Keratinocyte (primary cell): ENCODE results near the gene TMC2. TPM values are rescaled to one million over a fixed set of nuclear protein-coding genes. Genes with fewer than 3 reads are reported as not detected.

Experiments
- DNase-seq: peaks from one replicate; pipeline ENCODE4 v3.0.0-alpha.2; 2011; ENCODE audit warnings: low read depth, missing footprints, low spot score
- FAIRE-seq: peaks from 2 replicates; lab custom pipeline; 2011; peaks lifted over from hg19 to GRCh38; lab: Jason Lieb, UNC
- H2AFZ ChIP-seq: 2 replicates; pipeline ENCODE4 v1.6.0; 2012; ENCODE audit warnings: low read length, control low read depth, inconsistent platforms; ENCODE audit not compliant: control insufficient read depth
- H3K27ac ChIP-seq: 2 replicates; pipeline ENCODE4 v1.5.1; 2011; ENCODE audit warnings: low read length; ENCODE audit not compliant: control insufficient read depth, insufficient read depth
- H3K27me3 ChIP-seq: 3 replicates; pipeline ENCODE4 v1.6.0; 2011; ENCODE audit warnings: low read length; ENCODE audit not compliant: control insufficient read depth, insufficient read depth; ENCODE audit errors: extremely low read depth
- H3K36me3 ChIP-seq, 2 experiments: 2 replicates in 1 of 2; 3 replicates in 1 of 2; pipeline ENCODE4 v1.5.1; 2011; ENCODE audit warnings: low read length in 2 of 2, mild to moderate bottlenecking in 1 of 2; ENCODE audit not compliant: control insufficient read depth in 2 of 2, insufficient read depth in 2 of 2; ENCODE audit errors: extremely low read depth in 1 of 2
- H3K4me1 ChIP-seq: 3 replicates; pipeline ENCODE4 v1.5.1; 2011; ENCODE audit warnings: low read length; ENCODE audit not compliant: control insufficient read depth, insufficient read depth; ENCODE audit errors: extremely low read depth
- H3K4me2 ChIP-seq: 3 replicates; pipeline ENCODE4 v1.6.0; 2011; ENCODE audit warnings: low read depth, low read length; ENCODE audit not compliant: control insufficient read depth, insufficient read depth; ENCODE audit errors: extremely low read depth
- H3K4me3 ChIP-seq, 3 experiments: fragments of 200-600 bp in 1 of 3; sonication (generic) in 1 of 3; 2 replicates in 2 of 3; 3 replicates in 1 of 3; pipeline ENCODE4 v1.5.1; 2011 to 2016; ENCODE audit warnings: low read length in 3 of 3, mild to moderate bottlenecking in 3 of 3, control low read depth in 2 of 3, inconsistent platforms in 1 of 3, low read depth in 1 of 3, mixed read lengths in 1 of 3, mixed run types in 1 of 3, moderate library complexity in 1 of 3; ENCODE audit not compliant: control insufficient read depth in 2 of 3, insufficient read depth in 2 of 3; ENCODE audit errors: extremely low read depth in 1 of 3
- H3K79me2 ChIP-seq: 2 replicates; pipeline ENCODE4 v1.6.0; 2012; ENCODE audit warnings: low read length; ENCODE audit not compliant: control insufficient read depth, insufficient read depth
- H3K9ac ChIP-seq: 3 replicates; pipeline ENCODE4 v1.6.0; 2011; ENCODE audit warnings: low read length; ENCODE audit not compliant: control insufficient read depth, insufficient read depth; ENCODE audit errors: extremely low read depth
- H3K9me1 ChIP-seq: 3 replicates; pipeline ENCODE4 v1.6.0; 2011; ENCODE audit warnings: low read length; ENCODE audit not compliant: control insufficient read depth, insufficient read depth; ENCODE audit errors: extremely low read depth
- H3K9me3 ChIP-seq: 2 replicates; pipeline ENCODE4 v1.5.1; 2012; ENCODE audit warnings: low read depth, low read length; ENCODE audit not compliant: control insufficient read depth
- H4K20me1 ChIP-seq: 3 replicates; pipeline ENCODE4 v1.6.0; 2011; ENCODE audit warnings: low read length; ENCODE audit not compliant: control insufficient read depth, insufficient read depth; ENCODE audit errors: extremely low read depth
- EZH2 ChIP-seq: IDR thresholded peaks from one replicate; pipeline ENCODE4 v1.6.1; 2012; ENCODE audit warnings: inconsistent platforms, mild to moderate bottlenecking, low read length, moderate library complexity
- dilution Hi-C: fragments of 300-500 bp; cut with MboI; formaldehyde crosslinking; loops from one replicate; pipeline ENCODE4 v1.7.0; 2020; ENCODE audit warnings: low sequenced_read_pairs; ENCODE audit not compliant: extremely low pct_ligation_motif_present
- polyA plus RNA-seq, 5 experiments: library from polyadenylated mRNA; depleted of rRNA in 3 of 5; stranded (reverse) in 3 of 5; stranded (forward) in 1 of 5; unstranded in 1 of 5; fragments of >200 nt; gene quantifications; 1 replicate in 1 of 5; 2 replicates in 3 of 5; 3 replicates in 1 of 5; pipeline versions ENCODE4 v1.2.1 to v1.2.3, GENCODE V29; 2011 to 2012; ENCODE audit warnings: missing spikeins in 2 of 5, low read depth in 1 of 5, low replicate concordance in 1 of 5
- TF ChIP-seq, protein P1 (sequence below), 3 experiments: IDR thresholded peaks in 1 of 3; conservative IDR thresholded peaks in 1 of 3; optimal IDR thresholded peaks in 1 of 3; 2 replicates in 2 of 3; 3 replicates in 1 of 3; pipeline versions ENCODE3 to v1.5.1; 2011; ENCODE audit warnings: low read length in 3 of 3, mild to moderate bottlenecking in 3 of 3, moderate library complexity in 2 of 3, control low read depth in 1 of 3, inconsistent platforms in 1 of 3; ENCODE audit not compliant: insufficient read depth in 2 of 3; ENCODE audit errors: extremely low read depth in 1 of 3

The TMC2 gene
- polyA plus RNA-seq, 1 donor (not counting 4 experiments of a cell fraction or from before 2014, with no cell fraction given): not detected

- FAIRE-seq (no peak), DNase-seq (no peak)
- no peak for TF ChIP-seq EZH2
- TF ChIP-seq, protein P1, sequence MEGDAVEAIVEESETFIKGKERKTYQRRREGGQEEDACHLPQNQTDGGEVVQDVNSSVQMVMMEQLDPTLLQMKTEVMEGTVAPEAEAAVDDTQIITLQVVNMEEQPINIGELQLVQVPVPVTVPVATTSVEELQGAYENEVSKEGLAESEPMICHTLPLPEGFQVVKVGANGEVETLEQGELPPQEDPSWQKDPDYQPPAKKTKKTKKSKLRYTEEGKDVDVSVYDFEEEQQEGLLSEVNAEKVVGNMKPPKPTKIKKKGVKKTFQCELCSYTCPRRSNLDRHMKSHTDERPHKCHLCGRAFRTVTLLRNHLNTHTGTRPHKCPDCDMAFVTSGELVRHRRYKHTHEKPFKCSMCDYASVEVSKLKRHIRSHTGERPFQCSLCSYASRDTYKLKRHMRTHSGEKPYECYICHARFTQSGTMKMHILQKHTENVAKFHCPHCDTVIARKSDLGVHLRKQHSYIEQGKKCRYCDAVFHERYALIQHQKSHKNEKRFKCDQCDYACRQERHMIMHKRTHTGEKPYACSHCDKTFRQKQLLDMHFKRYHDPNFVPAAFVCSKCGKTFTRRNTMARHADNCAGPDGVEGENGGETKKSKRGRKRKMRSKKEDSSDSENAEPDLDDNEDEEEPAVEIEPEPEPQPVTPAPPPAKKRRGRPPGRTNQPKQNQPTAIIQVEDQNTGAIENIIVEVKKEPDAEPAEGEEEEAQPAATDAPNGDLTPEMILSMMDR (optimal IDR thresholded peaks at IDR 0.05 in 1 of 3, IDR thresholded peaks at IDR 0.05 in 1 of 3, conservative IDR thresholded peaks at IDR 0.05 in 1 of 3; ENCODE audit: extremely low read depth in 1 of 3, insufficient read depth in 2 of 3, low read length in 3 of 3): no peak
- no peak overlapping the region for H2AFZ ChIP-seq
- no peaks in the 10 kb centered on the region for H3K36me3 ChIP-seq
- no peaks in the 10 kb centered on the region for H4K20me1 ChIP-seq
- no peak overlapping the region for H3K27ac ChIP-seq
- H3K9ac ChIP-seq: no peak overlapping the region
- no peaks in the 10 kb centered on the region for H3K4me1 ChIP-seq
- H3K9me3 ChIP-seq: no peaks in the 10 kb centered on the region
- no peaks in the 10 kb centered on the region for H3K27me3 ChIP-seq
- H3K4me2 ChIP-seq: no peak overlapping the region
- H3K9me1 ChIP-seq: no peaks in the 10 kb centered on the region
- H3K4me3 ChIP-seq: no peak overlapping the region
- no peaks in the 10 kb centered on the region for H3K79me2 ChIP-seq
- dilution Hi-C loops: no loop called here
Observed at GRCh38 chr20:2604506-2604835, 68.1 kb downstream of the TMC2 start.

DNA sequence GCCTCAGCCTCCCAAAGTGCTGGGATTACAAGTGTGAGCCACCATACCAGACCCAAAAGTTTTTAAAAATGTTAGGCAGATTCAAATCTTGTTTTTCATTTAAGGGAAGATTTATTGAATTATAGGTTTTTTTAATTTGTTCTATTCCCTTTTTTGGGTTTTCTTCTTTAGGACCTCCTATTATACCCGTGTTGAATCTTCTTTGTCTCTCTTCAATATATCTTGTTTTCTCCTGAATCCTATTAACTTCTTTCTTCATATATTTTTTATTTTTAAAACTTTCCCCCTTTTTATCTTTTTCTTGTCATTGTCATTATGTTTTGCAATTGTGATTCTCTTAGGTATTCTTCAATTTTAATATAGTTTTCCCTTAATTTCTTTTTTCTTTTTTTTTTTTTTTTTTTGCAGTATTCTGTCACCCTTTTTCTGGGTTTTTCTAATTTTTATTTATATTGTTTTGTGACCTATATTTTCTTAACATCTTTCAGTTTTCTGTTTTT is 70.2 kb downstream of the TMC2 start:
- no peaks in the 10 kb centered on the region for H3K4me1 ChIP-seq

More for the DNA sequence above, 70.2 kb downstream of the TMC2 start:
- no peak overlapping the region for H3K27ac ChIP-seq
- H3K9me1 ChIP-seq: no peaks in the 10 kb centered on the region
- dilution Hi-C loops: no loop called here
- TF ChIP-seq, protein P1 (optimal IDR thresholded peaks at IDR 0.05 in 1 of 3, IDR thresholded peaks at IDR 0.05 in 1 of 3, conservative IDR thresholded peaks at IDR 0.05 in 1 of 3; ENCODE audit: extremely low read depth in 1 of 3, insufficient read depth in 2 of 3, low read length in 3 of 3): no peak
- no peak for TF ChIP-seq EZH2
- no peaks in the 10 kb centered on the region for H3K79me2 ChIP-seq
- H3K9me3 ChIP-seq: no peaks in the 10 kb centered on the region
- no peaks in the 10 kb centered on the region for H4K20me1 ChIP-seq
- no peak for DNase-seq
- no peak overlapping the region for H3K4me3 ChIP-seq
- H3K36me3 ChIP-seq: no peaks in the 10 kb centered on the region
- H3K4me2 ChIP-seq: no peak overlapping the region
- H2AFZ ChIP-seq: no peak overlapping the region
- H3K9ac ChIP-seq: no peak overlapping the region
- no peak for FAIRE-seq
- H3K27me3 ChIP-seq: no peaks in the 10 kb centered on the region
